HEK293T (cell line): ENCODE results near the gene DMWD.

ENCODE experiments used
- ARNT ChIP-seq: fragments of 450-650 bp; IDR thresholded peaks from 2 replicates; pipeline ENCODE4 v1.6.1; 2017; ENCODE audit warnings: mild to moderate bottlenecking
- BHLHE40 ChIP-seq: fragments of 450-650 bp; IDR thresholded peaks from 2 replicates; pipeline ENCODE4 v1.6.1; 2016; ENCODE audit warnings: mild to moderate bottlenecking, moderate library complexity, borderline replicate concordance
- ELF4 ChIP-seq: fragments of 450-650 bp; IDR thresholded peaks from 2 replicates; pipeline ENCODE4 v1.6.1; 2017; ENCODE audit warnings: antibody characterized with exemption
- FOXA1 ChIP-seq: fragments of 450-650 bp; IDR thresholded peaks from 2 replicates; pipeline ENCODE4 v1.6.1; 2016; ENCODE audit warnings: mild to moderate bottlenecking
- FOXM1 ChIP-seq: fragments of 450-650 bp; IDR thresholded peaks from 2 replicates; pipeline ENCODE4 v1.6.1; 2017; ENCODE audit warnings: mild to moderate bottlenecking, borderline replicate concordance
- HDGF ChIP-seq: fragments of 450-650 bp; IDR thresholded peaks from 2 replicates; pipeline ENCODE4 v1.6.1; 2017; ENCODE audit warnings: antibody characterized with exemption, borderline replicate concordance
- LEF1 ChIP-seq: fragments of 450-650 bp; IDR thresholded peaks from 2 replicates; pipeline ENCODE4 v1.6.1; 2017; ENCODE audit warnings: mild to moderate bottlenecking, borderline replicate concordance
- NFRKB ChIP-seq: fragments of 450-650 bp; IDR thresholded peaks from 2 replicates; pipeline ENCODE4 v1.6.1; 2016; ENCODE audit warnings: mild to moderate bottlenecking, moderate library complexity
- SP1 ChIP-seq: fragments of 450-650 bp; IDR thresholded peaks from 2 replicates; pipeline ENCODE4 v1.6.1; 2017
- SUZ12 ChIP-seq: fragments of 450-650 bp; IDR thresholded peaks from 2 replicates; pipeline ENCODE4 v1.6.1; 2016; ENCODE audit warnings: mild to moderate bottlenecking
- TARDBP ChIP-seq: fragments of 450-650 bp; IDR thresholded peaks from 2 replicates; pipeline ENCODE4 v1.6.1; 2016
- ZNF384 ChIP-seq: fragments of 450-650 bp; IDR thresholded peaks from 2 replicates; pipeline ENCODE4 v1.6.1; 2016

DNA sequence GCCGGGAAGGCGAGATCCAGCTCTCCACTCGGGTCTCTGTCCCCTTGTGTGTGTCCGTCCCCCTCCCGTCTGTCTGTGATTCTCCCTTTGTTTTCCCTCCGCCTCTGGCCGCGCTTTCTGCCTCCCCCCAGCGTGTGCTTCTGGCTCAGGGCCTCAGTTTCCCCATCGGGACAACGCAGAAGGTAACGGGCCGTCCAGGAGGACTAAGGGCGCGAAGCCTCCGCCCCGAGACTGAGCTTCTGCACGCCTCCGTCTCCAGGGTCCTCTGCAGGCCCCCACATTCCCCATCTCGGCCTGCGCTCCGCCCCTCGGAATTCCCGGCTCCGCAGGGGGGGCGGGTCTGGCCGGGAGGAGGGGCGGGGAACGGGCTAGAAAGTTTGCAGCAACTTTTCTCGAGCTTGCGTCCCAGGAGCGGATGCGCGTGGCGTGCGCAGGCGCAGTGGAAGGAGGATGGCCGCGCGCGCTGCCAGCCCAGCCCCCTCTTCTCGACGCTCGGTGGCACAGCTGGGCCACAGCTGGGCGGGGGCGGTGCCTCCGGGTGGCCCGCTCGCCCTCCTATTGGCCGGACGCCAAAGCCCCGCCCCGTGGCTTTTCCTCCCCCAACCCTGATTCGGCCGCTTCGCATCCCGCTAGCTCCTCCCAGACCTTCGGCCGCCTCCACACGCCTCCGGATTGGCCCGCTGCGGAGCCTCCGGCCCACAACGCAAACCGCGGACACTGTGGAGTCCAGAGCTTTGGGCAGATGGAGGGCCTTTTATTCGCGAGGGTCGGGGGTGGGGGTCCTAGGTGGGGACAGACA is 23.5 kb downstream of the DMWD start, which contains the start of gene SIX5:
- TF ChIP-seq NFRKB (no peak), ZNF384 (no peak), HDGF (peak; percentile 74; the same call in 1 of the 2 replicates), TARDBP (no peak), ARNT (no peak), SP1 (no peak), LEF1 (no peak; the same call in 1 of the 2 replicates), ELF4 (no peak), SUZ12 (no peak), FOXA1 (no peak), FOXM1 (no peak), BHLHE40 (no peak)
